IPS-11a (cell line): ENCODE data around the gene FMN1.

Experiments used
- H3K4me3 ChIP-seq: one replicate; pipeline ENCODE4 v1.5.1; 2013; ENCODE audit warnings: low read depth, low read length, control low read depth

FMN1 gene

GRCh38 chr15:32838820-32839219 lies 355.7 kb downstream of the FMN1 start:
- no peak overlapping the region for H3K4me3 ChIP-seq

- no peak overlapping the region for H3K4me3 ChIP-seq
Observed at GRCh38 chr15:32838338-32838737, 356.2 kb downstream of the FMN1 start.

DNA sequence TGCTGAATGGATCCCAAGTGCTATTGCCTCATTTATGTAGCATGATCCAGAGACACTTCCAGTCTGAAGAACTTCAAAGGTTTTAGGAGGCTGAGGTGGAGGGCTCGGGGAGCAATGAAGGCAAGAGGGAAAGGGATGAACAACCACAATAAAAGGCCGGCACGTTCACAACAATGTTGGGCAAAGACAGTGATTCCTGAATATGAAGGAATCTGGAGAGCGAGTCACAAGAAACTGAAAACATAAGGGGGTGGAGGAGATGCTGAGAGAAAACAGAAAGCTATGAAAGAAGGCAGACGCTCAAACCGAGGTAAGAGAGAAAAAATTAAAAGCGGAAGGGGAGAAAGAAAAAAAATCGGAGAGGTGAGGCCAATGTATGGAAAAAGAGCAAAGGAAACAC lies 356.6 kb downstream of the FMN1 start:
- H3K4me3 ChIP-seq, result no peak overlapping the region

DNA sequence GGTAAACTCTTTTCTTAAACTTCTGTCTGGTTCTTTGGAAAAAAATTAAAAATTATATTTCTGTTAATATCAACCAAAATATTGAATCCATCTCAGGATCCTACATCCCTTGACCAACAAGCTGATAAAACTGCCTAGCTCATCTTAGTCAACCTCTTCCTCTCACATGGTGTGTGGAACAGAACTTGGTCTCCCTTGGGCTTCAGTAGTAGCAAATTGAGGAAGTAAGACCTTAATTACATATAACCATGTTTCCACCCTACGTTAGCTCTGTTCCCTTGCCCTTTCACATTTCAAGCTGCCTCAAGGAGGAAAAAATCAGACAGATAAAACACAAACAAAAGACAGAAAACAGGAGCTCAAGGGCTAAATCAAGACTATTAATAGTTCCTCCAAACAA lies 360.4 kb downstream of the FMN1 start:
- H3K4me3 ChIP-seq, result no peak overlapping the region

DNA sequence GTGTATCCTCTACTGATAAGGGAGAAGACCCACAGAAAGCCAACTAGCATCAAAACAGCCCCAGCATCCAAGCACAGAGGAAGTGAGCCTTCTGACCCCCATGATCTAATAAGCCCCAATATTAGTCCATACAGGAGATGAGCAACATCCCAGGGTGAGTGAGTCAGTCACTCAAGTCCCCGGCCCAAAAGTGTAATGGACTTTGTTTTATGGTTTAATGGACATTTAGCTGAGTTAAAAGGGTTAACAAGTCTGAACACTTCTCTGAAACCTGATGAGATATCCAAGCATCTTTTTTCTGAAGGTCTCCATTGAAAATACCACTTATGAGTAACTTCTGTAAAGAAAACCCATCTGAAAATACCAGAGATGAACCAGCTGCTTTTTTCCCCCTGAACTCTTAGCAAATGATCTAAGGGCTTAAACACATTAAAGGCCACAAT lies 361.1 kb downstream of the FMN1 start:
- no peak overlapping the region for H3K4me3 ChIP-seq

GRCh38 chr15:32831485-32831884 lies 363.0 kb downstream of the FMN1 start:
- no peak overlapping the region for H3K4me3 ChIP-seq

DNA sequence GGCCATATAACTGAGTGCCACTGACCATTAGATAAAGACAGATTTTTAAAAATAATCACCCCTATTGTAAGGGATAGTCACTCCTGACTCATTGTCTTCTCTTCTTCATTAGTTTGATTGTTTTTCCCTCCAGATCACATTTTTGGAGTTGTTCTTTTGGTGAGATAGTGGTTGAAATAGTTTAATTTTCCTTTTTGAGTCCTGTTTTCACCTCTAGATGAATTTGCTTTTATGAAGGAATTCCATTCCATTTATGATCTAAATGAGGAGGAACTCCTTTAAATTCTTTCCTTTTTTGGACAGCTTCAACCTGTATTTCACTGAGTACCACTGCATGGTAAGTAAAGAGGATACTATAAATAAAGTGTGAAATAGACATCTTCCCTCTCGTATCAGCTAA lies 364.3 kb downstream of the FMN1 start:
- no peak overlapping the region for H3K4me3 ChIP-seq

DNA sequence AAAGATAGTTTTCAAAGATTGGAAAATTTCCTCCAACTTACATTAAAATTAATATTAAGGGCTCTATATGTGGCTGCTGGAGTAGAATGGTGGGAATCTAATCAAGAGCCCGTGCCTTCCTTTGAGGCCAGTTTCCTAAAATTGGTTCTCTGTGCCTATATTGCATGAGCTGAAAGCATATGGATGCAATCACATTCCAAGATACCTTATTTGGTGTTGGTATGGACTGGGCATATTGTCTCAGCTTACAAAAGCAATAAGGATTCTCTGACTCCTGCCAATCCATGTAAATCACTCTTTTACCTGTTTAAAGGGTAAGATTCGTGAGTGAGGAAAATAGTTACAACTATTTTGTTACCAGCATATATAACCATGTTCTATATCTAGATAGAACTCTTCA lies 365.1 kb downstream of the FMN1 start:
- no peak overlapping the region for H3K4me3 ChIP-seq

GRCh38 chr15:32828507-32829186 lies 365.9 kb downstream of the FMN1 start:
- no peak overlapping the region for H3K4me3 ChIP-seq

DNA sequence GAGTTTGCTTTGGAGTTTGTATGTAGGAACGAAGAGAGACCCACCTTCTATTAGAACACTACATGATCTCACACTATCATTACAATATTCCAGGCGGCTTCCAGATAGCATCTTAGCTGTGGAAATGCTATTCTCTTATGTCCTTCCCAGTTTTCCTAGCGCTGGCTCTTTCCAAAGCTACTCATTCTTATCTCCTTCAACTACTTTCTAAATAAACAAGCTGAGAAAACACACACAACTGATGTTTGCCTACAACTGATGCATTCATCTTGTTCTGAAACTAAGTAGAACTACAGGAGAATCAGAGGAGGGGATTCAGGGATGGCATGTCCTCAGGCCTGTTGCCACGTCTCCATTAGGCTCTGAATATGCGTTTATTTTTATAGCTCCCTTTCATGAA lies 367.8 kb downstream of the FMN1 start:
- no peak overlapping the region for H3K4me3 ChIP-seq

GRCh38 chr15:32825219-32825618 lies 369.3 kb downstream of the FMN1 start:
- H3K4me3 ChIP-seq, result no peak overlapping the region

- H3K4me3 ChIP-seq, result no peak overlapping the region
Observed at GRCh38 chr15:32824777-32825176, 369.7 kb downstream of the FMN1 start.

DNA sequence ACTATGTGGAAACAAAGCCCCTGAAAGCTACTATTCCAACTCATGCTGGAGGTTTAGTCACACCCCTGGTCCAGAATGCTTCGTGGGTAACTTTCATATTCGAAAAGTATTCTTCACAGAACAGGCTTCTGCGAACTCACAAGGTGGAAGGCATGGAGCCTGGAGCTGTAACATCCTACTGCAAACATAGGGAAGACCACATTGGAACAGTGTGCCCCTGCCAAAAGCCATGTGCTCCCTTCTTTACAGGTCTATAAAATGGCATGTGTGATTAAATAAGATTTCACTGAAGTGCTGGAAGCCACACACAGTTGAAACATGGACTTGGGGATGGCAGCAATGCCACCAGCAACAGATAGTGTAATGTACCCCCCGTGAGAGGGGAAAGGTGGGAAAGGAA lies 370.8 kb downstream of the FMN1 start:
- no peak overlapping the region for H3K4me3 ChIP-seq

GRCh38 chr15:32822739-32823138 lies 371.8 kb downstream of the FMN1 start:
- H3K4me3 ChIP-seq, result no peak overlapping the region

- H3K4me3 ChIP-seq, result no peak overlapping the region
Observed at GRCh38 chr15:32819448-32819847, 375.1 kb downstream of the FMN1 start.

- no peak overlapping the region for H3K4me3 ChIP-seq
Observed at GRCh38 chr15:32818758-32819447, 375.6 kb downstream of the FMN1 start.

- H3K4me3 ChIP-seq, result no peak overlapping the region
Observed at GRCh38 chr15:32817577-32817976, 376.9 kb downstream of the FMN1 start.

- no peak overlapping the region for H3K4me3 ChIP-seq
Observed at GRCh38 chr15:32807331-32807730, 387.2 kb downstream of the FMN1 start.

DNA sequence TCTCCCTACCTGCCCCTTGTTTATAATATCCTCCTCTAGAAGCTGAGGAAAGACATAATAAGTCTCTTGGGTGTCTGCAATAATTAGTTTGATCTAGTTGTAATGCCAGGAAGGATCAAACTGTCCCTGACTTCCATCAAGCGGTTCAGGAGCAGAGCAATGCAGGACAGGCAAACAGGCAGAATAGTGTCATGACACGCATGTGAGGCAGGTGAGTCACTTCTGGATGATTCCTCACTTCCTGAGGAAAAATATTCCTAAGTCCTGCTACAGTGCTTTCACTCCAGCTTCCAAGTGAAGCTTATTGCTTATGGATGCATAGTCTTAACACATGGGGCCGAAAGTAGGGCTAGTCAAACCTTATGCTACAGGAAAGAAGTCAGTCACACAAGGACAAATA lies 390.9 kb downstream of the FMN1 start:
- no peak overlapping the region for H3K4me3 ChIP-seq

- H3K4me3 ChIP-seq, result no peak overlapping the region
Observed at GRCh38 chr15:32802286-32802936, 392.1 kb downstream of the FMN1 start.

DNA sequence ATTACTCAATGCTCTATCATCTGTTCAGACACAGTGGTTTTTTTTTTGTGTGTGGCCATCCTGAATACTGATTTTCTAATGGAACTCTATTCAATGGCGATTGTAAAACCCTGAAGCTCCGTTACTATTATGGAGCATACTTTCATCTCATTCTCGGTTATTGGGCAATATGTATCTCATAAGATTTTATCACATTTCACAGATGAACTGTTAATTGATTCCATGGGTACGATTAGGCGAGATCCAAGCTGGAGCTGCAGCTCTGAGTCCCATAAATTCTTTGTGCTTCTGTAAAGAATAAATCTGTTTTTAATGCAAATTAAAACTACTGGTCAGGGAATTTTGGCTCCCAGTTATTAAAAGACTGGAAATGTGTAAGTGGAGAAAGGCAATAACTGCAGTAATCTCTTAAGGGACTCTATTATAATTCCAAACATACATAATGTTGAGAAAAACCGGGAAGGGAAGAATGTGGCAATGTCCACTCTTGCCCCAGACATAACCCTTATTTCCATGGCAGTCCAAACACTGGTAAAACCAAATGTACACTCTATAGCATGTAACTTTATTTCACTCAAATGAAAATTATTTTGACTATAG lies 394.5 kb downstream of the FMN1 start:
- no peak overlapping the region for H3K4me3 ChIP-seq

GRCh38 chr15:32796856-32797255 lies 397.7 kb downstream of the FMN1 start:
- H3K4me3 ChIP-seq, result no peak overlapping the region
